Fibroblast of upper back skin (primary cell): ENCODE data around the gene KRT73.

Experiments
- DNase-seq: peaks from one replicate; pipeline ENCODE4 v3.0.0-alpha.2; 2013

The KRT73 gene

DNA sequence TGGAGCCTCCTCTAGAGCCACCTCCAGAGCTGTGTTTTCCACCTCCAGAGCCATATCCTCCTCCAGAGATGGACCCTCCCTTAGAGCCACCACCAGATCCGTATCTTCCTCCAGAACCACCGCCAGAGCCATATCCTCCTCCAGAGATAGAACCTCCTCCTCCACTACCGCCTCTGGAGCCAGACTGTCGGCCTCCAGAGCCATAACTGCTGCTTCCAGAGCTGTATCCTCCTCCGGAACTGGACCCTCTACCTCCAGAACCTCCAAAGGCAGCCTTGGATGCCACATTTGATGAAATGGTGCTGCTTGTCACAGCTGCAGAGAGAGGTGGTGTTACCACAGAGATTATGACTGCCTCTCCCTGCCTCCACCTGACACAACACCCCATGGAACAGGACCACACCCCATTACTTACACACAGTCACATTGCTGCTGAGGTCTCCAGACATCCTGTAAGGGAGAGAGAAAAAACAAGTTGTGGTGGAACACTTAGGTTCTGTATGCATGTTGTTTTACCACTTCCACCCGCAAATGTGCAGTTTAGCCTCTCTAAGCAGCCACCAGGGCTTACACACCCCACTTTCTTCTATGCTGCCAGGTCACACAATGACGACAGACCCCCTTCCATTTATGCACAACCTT, 26.9 kb upstream of the KRT73 start:
- no peak for DNase-seq

- no peak for DNase-seq
Observed at GRCh38 chr12:52644078-52644415, 25.7 kb upstream of the KRT73 start.

- no peak for DNase-seq
Observed at GRCh38 chr12:52643233-52644077, 25.1 kb upstream of the KRT73 start.

DNA sequence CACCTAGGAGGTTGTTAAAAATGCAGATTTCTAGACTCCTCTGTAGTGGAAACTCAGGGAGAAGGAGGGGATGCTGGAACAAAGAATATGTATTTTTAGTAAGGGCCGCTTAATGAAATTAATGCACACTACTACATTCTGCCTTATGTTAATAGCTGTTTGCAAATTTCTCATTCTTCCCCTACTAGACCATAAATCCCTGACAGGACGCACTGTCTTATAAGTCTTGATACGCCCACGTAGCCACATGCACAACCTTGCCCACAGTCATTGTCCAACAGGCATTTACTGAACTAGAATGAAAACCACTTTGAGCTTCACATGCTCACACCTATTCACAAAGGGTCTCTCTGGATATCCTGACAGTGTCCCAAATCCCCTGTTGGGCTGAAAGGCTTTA, 23.1 kb upstream of the KRT73 start:
- DNase-seq = no peak

DNA sequence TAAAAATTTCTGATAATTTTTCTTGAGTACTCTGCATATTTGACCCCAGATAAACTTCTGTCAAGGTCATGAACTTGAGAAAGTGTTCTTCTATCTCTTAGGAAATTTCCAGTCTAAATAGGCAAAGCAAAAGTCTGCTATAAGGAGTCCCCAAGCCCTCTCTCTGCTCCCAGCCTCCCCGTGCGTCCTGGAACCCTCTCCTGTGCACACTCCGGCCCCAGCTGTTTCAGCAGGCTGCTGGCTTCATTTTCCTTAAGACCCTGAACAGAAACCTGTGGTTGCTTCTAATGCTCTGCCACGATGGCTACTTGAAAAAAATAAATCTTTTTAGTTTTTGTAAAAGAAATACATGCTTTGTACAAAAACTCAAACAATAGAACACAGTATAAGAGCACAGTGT, 18.9 kb upstream of the KRT73 start:
- no peak for DNase-seq

DNA sequence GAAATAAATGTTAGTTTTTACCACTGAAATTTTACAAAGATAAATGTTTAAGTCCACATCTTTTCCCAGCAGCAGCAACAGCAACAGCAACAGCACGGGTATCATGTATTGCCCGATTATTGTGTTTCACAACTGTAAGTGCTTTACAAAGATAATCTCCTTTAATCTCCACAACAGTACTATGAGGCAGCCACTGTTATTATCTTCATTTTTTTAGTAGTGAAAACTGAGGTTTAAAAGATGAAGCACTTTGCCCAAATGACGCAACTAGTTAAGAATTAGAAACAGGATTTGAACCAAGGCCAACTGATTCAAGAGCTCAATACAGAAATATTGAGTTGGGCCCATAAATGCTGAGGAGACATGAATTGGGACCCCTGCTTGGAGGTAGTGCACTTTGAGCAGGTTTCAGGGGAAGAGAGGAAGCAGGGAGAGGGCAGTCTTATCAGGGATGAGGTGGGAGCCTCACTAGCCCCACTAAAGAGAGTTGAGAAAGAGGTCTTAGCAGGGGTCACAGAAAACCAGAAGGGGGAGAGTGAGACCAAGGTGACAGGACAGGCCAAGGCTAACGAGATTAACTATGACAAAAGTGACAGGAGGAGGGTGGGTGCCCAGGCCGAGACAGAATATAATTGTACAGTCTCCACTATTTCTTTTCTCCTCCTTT, 18.4 kb upstream of the KRT73 start:
- DNase-seq = no peak

DNA sequence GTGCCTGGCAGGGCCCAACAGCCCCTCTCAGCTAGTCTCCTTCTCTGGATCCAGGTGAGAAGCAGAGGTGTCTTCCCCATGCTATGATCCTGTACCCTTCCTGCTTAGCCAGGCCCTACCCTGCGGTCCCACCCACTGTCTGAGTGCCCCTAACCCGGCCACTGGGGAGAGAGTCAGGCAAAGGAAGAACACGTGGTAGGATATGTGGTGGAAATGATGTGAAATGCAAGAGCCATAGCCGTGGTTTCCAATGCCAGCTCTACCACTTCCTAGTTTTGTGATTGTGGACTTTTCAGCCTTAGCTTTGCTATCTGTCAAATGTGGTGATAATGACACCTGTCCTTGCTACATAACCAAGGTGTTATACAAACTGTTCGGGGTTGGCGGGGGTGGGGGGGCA, 17.8 kb upstream of the KRT73 start:
- no peak for DNase-seq

DNA sequence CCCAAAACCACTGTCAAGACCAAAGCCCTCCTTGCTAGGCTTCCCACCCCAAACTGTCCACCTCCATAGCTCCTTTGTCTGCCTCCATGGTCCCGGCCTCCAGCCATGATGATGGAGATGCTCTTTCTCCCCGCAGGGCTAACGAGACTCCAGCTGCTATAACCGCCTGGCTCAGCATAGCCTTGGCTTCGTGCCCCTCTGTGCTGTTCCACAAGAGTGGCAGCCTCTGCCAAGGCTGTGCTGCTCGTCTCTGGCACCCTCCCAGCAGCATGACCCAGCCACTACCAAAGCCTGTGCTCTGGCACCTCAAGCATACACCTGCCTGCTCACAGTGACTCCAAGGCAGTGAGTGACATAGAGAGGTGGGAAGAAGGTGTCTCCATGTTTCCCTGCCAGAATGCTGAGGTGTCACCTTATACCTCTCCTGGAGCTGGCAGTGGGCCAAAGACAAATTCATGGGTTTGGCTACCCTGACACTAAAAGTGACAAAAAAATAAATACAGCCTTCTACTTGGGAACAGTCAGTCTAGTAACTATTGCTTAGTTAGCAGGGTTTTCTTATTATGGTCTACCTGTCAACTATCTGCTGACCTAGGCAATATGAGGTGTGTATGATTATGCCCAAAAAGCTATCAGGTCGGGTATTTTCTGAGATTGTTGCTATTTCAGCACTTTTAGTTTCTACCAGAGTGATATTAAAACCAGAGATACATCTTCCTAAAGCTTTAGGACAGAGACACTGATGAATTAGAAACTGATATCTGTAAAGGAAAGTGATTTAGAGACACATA, 16.1 kb upstream of the KRT73 start:
- no peak for DNase-seq

- no peak for DNase-seq
Observed at GRCh38 chr12:52633383-52633782, 15.0 kb upstream of the KRT73 start.

DNA sequence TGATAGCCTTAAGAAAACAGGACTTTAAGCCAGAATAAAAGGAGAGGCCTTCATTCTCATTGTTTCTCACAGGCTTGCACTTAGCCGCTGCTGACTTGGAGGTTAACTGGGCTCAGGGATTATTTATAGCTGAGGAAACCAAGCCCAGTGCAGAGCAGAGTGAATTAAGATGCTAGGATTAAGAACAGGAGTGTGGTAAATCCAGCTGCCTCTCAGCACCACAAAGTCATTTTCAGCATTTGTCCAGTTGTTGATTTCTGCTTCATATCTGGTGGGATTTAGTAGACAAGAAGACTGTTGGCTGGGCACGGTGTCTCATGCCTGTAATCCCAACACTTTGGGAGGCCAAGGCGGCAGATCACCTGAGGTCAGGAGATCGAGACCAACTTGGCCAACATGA, 14.3 kb upstream of the KRT73 start:
- no peak for DNase-seq

- DNase-seq = no peak
Observed at GRCh38 chr12:52631676-52632459, 13.5 kb upstream of the KRT73 start.

GRCh38 chr12:52631264-52631663, 12.9 kb upstream of the KRT73 start:
- no peak for DNase-seq

DNA sequence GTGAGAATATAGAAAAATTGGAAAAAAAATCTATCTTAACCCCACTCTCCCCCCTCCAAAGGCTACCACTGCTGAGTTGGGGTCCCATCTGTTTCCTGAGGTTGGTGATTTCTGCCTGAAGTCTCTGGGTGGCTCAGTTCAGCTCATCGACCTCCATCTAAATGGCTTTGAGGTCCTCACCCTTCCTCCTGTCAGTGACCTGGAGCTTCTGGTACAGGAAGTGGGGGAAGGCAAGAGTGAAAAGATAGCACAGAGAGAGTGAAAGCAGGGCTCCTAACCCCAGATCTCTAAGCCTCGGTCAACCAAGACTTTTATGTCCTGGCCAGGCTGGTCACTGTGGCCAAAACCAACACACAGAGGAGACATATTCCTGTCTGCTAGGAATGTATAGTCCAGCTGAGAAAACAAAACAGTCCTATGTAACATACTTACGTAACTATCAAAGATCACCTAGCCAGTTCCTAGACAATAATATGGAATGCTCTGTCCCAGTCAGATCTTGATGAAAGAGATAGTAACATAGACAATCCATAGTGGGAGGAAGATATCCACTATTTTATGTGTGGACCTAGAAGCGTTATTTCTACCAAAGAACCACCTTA, 12.3 kb upstream of the KRT73 start:
- no peak for DNase-seq

DNA sequence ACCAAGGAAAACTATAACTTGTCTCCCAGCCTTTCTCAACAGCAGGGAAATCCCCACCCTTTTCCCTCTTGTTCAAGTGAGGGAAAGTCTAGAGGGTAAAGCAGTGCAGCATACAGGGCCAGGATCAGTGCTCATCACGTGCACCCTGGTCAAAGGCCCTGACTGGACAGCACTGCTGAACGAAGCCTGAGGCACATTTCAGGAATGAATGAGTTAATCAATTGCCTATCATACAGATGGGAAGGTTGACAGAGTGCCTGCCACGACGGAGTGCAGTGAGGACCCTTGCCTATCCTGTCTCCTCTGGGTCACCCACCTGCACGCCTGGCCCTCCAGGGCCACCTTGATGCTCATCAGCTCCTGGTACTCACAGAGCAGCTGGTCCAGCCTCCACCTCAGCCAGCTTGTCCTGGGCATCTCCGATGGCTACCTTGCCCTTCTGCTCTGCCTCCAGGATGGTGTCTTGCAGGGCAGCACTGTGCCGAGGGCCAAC, 11.7 kb upstream of the KRT73 start:
- no peak for DNase-seq

- DNase-seq = no peak
Observed at GRCh38 chr12:52629281-52630007, 11.1 kb upstream of the KRT73 start.

GRCh38 chr12:52628841-52629240, 10.5 kb upstream of the KRT73 start:
- DNase-seq = no peak

DNA sequence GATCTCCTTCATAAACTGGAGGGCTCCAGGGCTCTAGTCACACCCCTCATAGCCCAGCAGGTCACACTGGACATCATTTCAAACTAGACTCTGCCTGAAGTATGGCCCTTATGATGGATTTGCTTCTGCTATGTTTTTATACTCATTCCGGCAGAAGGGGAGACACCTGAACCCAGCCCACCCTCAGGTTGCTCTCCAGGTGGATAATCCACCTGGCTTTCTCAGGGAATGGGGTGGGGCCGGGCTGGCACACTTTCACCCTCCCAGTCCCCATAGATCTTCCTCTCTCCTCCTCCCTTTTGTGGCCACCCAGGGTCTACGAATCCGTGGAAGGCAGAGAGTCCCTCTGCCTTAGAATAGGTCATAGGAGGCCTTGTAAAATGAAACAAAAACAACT, 9.8 kb upstream of the KRT73 start:
- no peak for DNase-seq

GRCh38 chr12:52627395-52628110, 9.2 kb upstream of the KRT73 start:
- DNase-seq = no peak

- no peak for DNase-seq
Observed at GRCh38 chr12:52622349-52622748, 4.0 kb upstream of the KRT73 start.

GRCh38 chr12:52618866-52619265, 507 bp upstream of the KRT73 start:
- DNase-seq = no peak

DNA sequence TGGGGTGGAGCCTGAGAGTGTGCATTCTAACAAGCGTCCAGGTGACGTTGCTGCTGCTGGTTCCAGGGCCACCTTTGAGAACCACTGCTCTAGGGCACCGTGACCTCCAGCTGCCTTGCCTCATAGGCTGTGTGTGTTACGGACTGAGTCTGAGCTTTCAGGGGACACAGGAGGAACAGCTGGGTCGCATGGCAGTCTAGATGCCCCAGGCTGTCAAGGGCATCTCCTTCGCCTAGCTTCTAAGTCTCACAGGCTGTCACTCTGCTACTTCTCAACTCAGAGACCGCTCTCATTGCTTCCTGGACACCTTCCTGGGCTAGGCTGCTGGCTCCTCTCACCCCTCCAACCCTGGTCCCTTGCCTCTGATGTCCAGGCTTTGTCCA, 965 bp downstream of the KRT73 start:
- no peak for DNase-seq
